PC-3 (cell line): ENCODE results near the gene MAU2. TPM values are rescaled to one million over a fixed set of nuclear protein-coding genes. Genes with fewer than 3 reads are reported as not detected.
"Not testable (repeated sequence)": the region's sequence is repeated elsewhere in the genome, so short reads cannot be mapped to it uniquely, and the experiment has no call there.

Experiments used
- ATAC-seq: fragments of 200-7000 bp; cut with Tn5 transposase; 2 replicates; pipeline ENCODE4 v1.9.1; 2020; ENCODE audit warnings: mild to moderate bottlenecking, moderate library complexity
- BruUV-seq: library from RNA; stranded (reverse); fragments of 400-500 nt; replicated peaks from 2 replicates; lab custom pipeline; 2021; lab: Mats Ljungman, UMichigan
- CTCF ChIA-PET: fragments of 300-600 bp; sonication (Branson Sonifier 250); formaldehyde crosslinking; loops from one replicate; lab custom pipeline; 2022; ENCODE audit warnings: antibody characterized with exemption; lab: Charles Lee
- POLR2A ChIA-PET: fragments of 300-600 bp; sonication (Branson Sonifier 250); formaldehyde crosslinking; loops from one replicate; lab custom pipeline; 2022; ENCODE audit warnings: antibody characterized with exemption; ENCODE audit not compliant: unreplicated experiment; lab: Charles Lee
- DNase-seq: peaks from one replicate; pipeline ENCODE4 v3.0.0-alpha.2; 2015
- H2AFZ ChIP-seq: fragments of 300-600 bp; sonication (generic); 2 replicates; pipeline ENCODE4 v1.6.0; 2016; ENCODE audit warnings: antibody characterized with exemption, low read length
- H3F3A ChIP-seq: fragments of 300-600 bp; sonication (generic); one replicate; pipeline ENCODE4 v1.6.0; 2017; ENCODE audit warnings: antibody characterized with exemption, low read length, control low read depth, mild to moderate bottlenecking; ENCODE audit not compliant: unreplicated experiment
- H3K27ac ChIP-seq: fragments of 300-600 bp; sonication (generic); 2 replicates; pipeline ENCODE4 v1.5.1; 2016; ENCODE audit warnings: mild to moderate bottlenecking, low read length
- H3K27me3 ChIP-seq: fragments of 300-600 bp; sonication (generic); 2 replicates; pipeline ENCODE4 v1.6.1; 2016; ENCODE audit warnings: low read length, mixed read lengths
- H3K36me3 ChIP-seq: fragments of 300-600 bp; sonication (generic); 2 replicates; pipeline ENCODE4 v1.6.1; 2016; ENCODE audit warnings: low read depth, mixed run types, low read length, mixed read lengths
- H3K4me1 ChIP-seq: fragments of 300-600 bp; sonication (generic); 2 replicates; pipeline ENCODE4 v1.5.1; 2016; ENCODE audit warnings: low read length; ENCODE audit not compliant: insufficient read depth
- H3K4me2 ChIP-seq: fragments of 300-600 bp; sonication (generic); 2 replicates; pipeline ENCODE4 v1.6.0; 2016; ENCODE audit warnings: low read length
- H3K4me3 ChIP-seq: fragments of 300-600 bp; sonication (generic); 2 replicates; pipeline ENCODE4 v1.5.1; 2016; ENCODE audit warnings: mild to moderate bottlenecking, low read length, mixed read lengths
- H3K79me2 ChIP-seq: fragments of 300-600 bp; sonication (generic); 2 replicates; pipeline ENCODE4 v1.6.1; 2017; ENCODE audit warnings: low read length, mixed read lengths
- H3K9ac ChIP-seq: fragments of 300-600 bp; sonication (generic); 2 replicates; pipeline ENCODE4 v1.6.0; 2016; ENCODE audit warnings: mild to moderate bottlenecking, low read length
- H3K9me2 ChIP-seq: fragments of 300-600 bp; sonication (generic); replicated peaks from 2 replicates; pipeline ENCODE4 v1.6.1; 2016; ENCODE audit warnings: mixed run types, low read length, mixed read lengths
- H3K9me3 ChIP-seq: fragments of 300-600 bp; sonication (generic); 2 replicates; pipeline ENCODE4 v1.6.1; 2016; ENCODE audit warnings: low read length, mixed read lengths
- H4K20me1 ChIP-seq: fragments of 300-600 bp; sonication (generic); 2 replicates; pipeline ENCODE4 v1.6.1; 2016; ENCODE audit warnings: low read length, mixed read lengths
- EZH2 ChIP-seq: fragments of 300-600 bp; sonication (generic); IDR thresholded peaks from one replicate; pipeline ENCODE4 v1.6.1; 2017; ENCODE audit warnings: antibody characterized with exemption, mild to moderate bottlenecking, low read length; ENCODE audit not compliant: unreplicated experiment
- EZH2phosphoT487 ChIP-seq: fragments of 300-600 bp; sonication (generic); IDR thresholded peaks from 2 replicates; pipeline ENCODE4 v1.6.1; 2018; ENCODE audit warnings: mild to moderate bottlenecking, antibody characterized with exemption, low read length, borderline replicate concordance
- intact Hi-C: fragments of 100-400 bp; cut with micrococcal nuclease; formaldehyde crosslinking; loops from 2 replicates; pipeline ENCODE4 v1.9.0; 2023
- total RNA-seq: library from RNA; depleted of rRNA; stranded (reverse); fragments of >200 nt; gene quantifications from 2 replicates; pipeline ENCODE4 v1.2.3, GENCODE V29; 2014
- TF ChIP-seq, protein P1 (sequence below): fragments of 300-600 bp; sonication (generic); conservative IDR thresholded peaks from 2 replicates; pipeline ENCODE4 v1.5.1; 2017; ENCODE audit warnings: antibody characterized with exemption, low read depth, mild to moderate bottlenecking, low read length

The MAU2 gene
- total RNA-seq, 1 experiment from 2014 or later: 32.6 TPM

DNA sequence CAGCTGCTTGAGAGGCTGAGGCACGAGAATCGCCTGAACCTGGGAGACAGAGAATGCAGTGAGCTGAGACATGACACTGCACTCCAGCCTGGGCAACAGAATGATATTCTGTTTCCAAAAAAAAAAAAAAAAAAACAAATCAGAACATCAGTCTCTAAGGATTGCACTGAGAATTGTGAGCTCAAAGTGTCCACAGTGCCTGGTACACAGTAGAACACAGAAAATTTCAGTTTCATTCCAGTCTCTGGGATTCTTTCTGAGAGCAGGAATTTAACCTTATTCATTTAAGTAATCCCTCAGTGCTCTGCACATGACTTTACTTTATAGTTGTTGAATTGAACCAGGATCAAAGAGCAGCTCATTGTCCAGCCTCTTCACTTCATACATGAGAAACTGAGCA, 58.9 kb downstream of the MAU2 start:
- POLR2A ChIA-PET: interaction anchor here (0.6 kb wide), 1 partner anchor 66 kb away, joined by 4 read pairs; no protein-coding TSS in a partner anchor

DNA sequence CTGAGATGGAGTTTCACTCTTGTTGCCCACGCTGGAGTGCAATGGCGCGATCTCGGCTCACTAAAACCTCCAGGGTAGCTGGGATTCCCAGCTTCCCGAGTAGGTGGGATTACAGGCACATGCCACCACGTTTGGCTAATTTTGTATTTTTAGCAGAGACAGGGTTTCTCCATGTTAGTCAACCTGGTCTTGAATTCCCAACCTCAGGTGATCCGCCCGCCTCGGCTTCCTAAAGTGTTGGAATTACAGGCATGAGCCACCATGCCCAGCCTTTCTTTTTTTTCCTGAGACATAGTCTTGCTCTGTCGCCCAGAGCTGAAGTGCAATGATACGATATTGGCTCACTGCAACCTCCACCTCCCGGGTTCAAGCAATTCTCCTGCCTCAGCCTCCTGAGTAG, 59.7 kb downstream of the MAU2 start:
- H2AFZ ChIP-seq, H3F3A ChIP-seq, H3K4me2 ChIP-seq, H3K4me3 ChIP-seq, BruUV-seq, DNase-seq, H3K27ac ChIP-seq, H3K9ac ChIP-seq, H3K36me3 ChIP-seq, H3K27me3 ChIP-seq, ATAC-seq, H3K9me2 ChIP-seq, intact Hi-C loops, H3K9me3 ChIP-seq, H4K20me1 ChIP-seq, POLR2A ChIA-PET: not testable (repeated sequence)
- CTCF ChIA-PET: interaction anchor here (0.7 kb wide), 1 partner anchor 329 kb away, joined by 3 read pairs; no protein-coding TSS in a partner anchor
- H3K79me2 ChIP-seq: peaks cover 13% of the 10 kb centered on the region
- peaks cover 19% of the 10 kb centered on the region for H3K4me1 ChIP-seq

More for the DNA sequence above, 58.9 kb downstream of the MAU2 start:
- Histone ChIP-seq H3K27me3 (no peaks in the 10 kb centered on the region), H3K79me2 (peaks cover 9% of the 10 kb centered on the region), H4K20me1 (no peaks in the 10 kb centered on the region), H3K4me3 (no peak overlapping the region), H3K36me3 (no peaks in the 10 kb centered on the region), H3K27ac (no peak overlapping the region), H3K4me1 (peaks cover 13% of the 10 kb centered on the region), H3F3A (peaks cover 5% of the 10 kb centered on the region), H3K9me3 (no peaks in the 10 kb centered on the region), H3K4me2 (no peak overlapping the region), H2AFZ (no peak overlapping the region), H3K9ac (no peak overlapping the region), H3K9me2 (no peaks in the 10 kb centered on the region)
- DNase-seq: no peak
- BruUV-seq: no TSS peak
- CTCF ChIA-PET: no interaction called here
- intact Hi-C loops: no loop called here
- ATAC-seq: no peak
- TF ChIP-seq EZH2phosphoT487 (no peak), EZH2 (no peak)
- TF ChIP-seq, protein P1, sequence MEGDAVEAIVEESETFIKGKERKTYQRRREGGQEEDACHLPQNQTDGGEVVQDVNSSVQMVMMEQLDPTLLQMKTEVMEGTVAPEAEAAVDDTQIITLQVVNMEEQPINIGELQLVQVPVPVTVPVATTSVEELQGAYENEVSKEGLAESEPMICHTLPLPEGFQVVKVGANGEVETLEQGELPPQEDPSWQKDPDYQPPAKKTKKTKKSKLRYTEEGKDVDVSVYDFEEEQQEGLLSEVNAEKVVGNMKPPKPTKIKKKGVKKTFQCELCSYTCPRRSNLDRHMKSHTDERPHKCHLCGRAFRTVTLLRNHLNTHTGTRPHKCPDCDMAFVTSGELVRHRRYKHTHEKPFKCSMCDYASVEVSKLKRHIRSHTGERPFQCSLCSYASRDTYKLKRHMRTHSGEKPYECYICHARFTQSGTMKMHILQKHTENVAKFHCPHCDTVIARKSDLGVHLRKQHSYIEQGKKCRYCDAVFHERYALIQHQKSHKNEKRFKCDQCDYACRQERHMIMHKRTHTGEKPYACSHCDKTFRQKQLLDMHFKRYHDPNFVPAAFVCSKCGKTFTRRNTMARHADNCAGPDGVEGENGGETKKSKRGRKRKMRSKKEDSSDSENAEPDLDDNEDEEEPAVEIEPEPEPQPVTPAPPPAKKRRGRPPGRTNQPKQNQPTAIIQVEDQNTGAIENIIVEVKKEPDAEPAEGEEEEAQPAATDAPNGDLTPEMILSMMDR: no peak

DNA sequence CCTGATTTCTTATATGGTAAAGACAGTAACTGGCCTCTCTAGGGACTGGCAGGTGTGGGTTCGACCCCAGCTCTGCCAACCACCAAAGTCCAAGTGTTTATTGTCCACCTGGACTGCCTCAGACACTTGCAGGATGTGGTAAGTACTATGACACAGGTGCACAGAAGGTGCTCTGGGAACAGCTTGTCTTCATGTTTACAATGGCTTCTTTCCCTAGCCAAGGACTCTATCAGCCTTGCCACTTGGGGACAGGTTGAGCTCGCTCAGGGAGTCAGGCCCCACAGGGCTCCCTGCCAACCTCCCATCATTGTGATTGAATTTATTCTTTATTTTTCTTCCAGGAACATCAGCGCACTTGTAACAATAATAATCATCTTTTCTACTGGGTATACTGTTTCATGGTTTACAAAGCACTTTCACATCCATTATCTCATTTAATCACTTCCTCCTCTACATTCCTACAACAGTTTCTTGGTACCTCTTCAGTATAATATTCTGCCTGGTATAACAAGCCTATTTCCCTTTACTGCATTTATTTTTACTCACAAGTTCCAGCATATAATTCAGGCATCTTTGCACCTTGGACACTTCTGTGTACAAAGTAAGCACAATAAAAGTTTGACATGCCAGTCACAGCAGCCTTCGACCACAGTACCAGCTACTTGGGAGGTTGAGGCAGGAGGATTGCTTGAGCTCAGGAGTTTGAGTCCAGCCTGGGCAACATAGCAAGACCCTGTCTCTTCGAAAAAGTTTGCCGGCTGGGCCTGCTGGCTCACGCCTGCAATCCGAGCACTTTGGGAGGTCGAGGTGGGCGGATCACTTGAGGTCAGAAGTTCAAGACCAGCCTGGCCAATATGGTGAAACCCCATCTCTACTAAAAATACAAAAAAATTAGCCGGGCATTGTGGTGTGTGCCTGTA, 60.6 kb downstream of the MAU2 start:
- Histone ChIP-seq H3K27ac (0 out of 2 replicates have a peak overlapping the region, but pooled peaks have one; percentile 1), H3F3A (peaks cover 5% of the 10 kb centered on the region), H3K36me3 (no peaks in the 10 kb centered on the region), H2AFZ (no peak overlapping the region), H3K9me3 (no peaks in the 10 kb centered on the region), H3K9ac (no peak overlapping the region), H3K27me3 (no peaks in the 10 kb centered on the region), H4K20me1 (no peaks in the 10 kb centered on the region), H3K4me3 (no peak overlapping the region), H3K79me2 (peaks cover 17% of the 10 kb centered on the region), H3K9me2 (no peaks in the 10 kb centered on the region), H3K4me2 (no peak overlapping the region), H3K4me1 (peaks cover 19% of the 10 kb centered on the region)
- CTCF ChIA-PET: no interaction called here
- POLR2A ChIA-PET: no interaction called here
- peak; percentile 26 for DNase-seq
- intact Hi-C loops: no loop called here
- no TSS peak for BruUV-seq
- no peak for ATAC-seq
- TF ChIP-seq EZH2phosphoT487: no peak
- TF ChIP-seq, protein P1: no peak
- no peak for TF ChIP-seq EZH2
